Measurements from ENCODE around the gene ZDHHC4. TPM values are rescaled to one million over a fixed set of nuclear protein-coding genes. Genes with fewer than 3 reads are reported as not detected.

Gene ZDHHC4
- total and polyA plus RNA-seq, 9 of the 15 experiments (the other 6 are each of a cell fraction or from before 2014, with no cell fraction given), result 33.4 to 106 (median 58.3) TPM

- no peak for TF ChIP-seq SFPQ (IDR thresholded peaks at IDR 0.05; ENCODE audit: low read depth, low read length)
- TF ChIP-seq ZNF830 (CRISPR knock-in tag; IDR thresholded peaks at IDR 0.05), result no peak
- peak; percentile 90 for TF ChIP-seq SIN3B (IDR thresholded peaks at IDR 0.05; ENCODE audit: low read depth)
- TF ChIP-seq STAG1 (CRISPR knock-in tag; IDR thresholded peaks at IDR 0.05; ENCODE audit: borderline replicate concordance), result no peak
- TF ChIP-seq CTBP1 (IDR thresholded peaks at IDR 0.05; ENCODE audit: borderline replicate concordance), result peak; percentile 99
- TF ChIP-seq ZNF551 (CRISPR knock-in tag; IDR thresholded peaks at IDR 0.05), result no peak
- TF ChIP-seq HDAC3 (IDR thresholded peaks at IDR 0.05; ENCODE audit: borderline replicate concordance, partially characterized antibody), result no peak
- no peak for TF ChIP-seq ZNF507 (tag; conservative IDR thresholded peaks at IDR 0.05)
- no peak for TF ChIP-seq MBD2 (IDR thresholded peaks at IDR 0.05; ENCODE audit: borderline replicate concordance, low read depth)
- TF ChIP-seq BCLAF1 (IDR thresholded peaks at IDR 0.05; ENCODE audit: borderline replicate concordance in 1 of 2, control insufficient read depth in 1 of 2, low read depth in 2 of 2, low read length in 1 of 2), result 0 out of 4 replicates have a peak, but pooled peaks of 1 of the 2 experiments have one; percentile 74
- no peak for TF ChIP-seq PHB2 (IDR thresholded peaks at IDR 0.05; ENCODE audit: low read depth)
- no peak for TF ChIP-seq ZC3H11A (IDR thresholded peaks at IDR 0.05; ENCODE audit: low read depth, low read length)
- TF ChIP-seq ZNF75A (CRISPR knock-in tag; IDR thresholded peaks at IDR 0.05), result 0 out of 2 replicates have a peak, but pooled peaks have one; percentile 39
- TF ChIP-seq USF1 (CRISPR knock-in tag; IDR thresholded peaks at IDR 0.05), result no peak
- TF ChIP-seq RBM17 (IDR thresholded peaks at IDR 0.05; ENCODE audit: borderline replicate concordance, low read depth, low read length), result no peak
- peak; percentile 44; the same call in 1 of the 2 replicates for TF ChIP-seq GTF2F1 (IDR thresholded peaks at IDR 0.05; ENCODE audit: low read depth, low read length)
- TF ChIP-seq PTBP1 (IDR thresholded peaks at IDR 0.05; ENCODE audit: low read depth, low read length), result no peak
- TF ChIP-seq JUND (IDR thresholded peaks at IDR 0.05; ENCODE audit: borderline replicate concordance, low read depth, low read length), result no peak
- TF ChIP-seq JUND (tag; IDR thresholded peaks at IDR 0.05; ENCODE audit: borderline replicate concordance, low read depth, low read length), result no peak
- no peak for TF ChIP-seq ZNF707 (CRISPR knock-in tag; conservative IDR thresholded peaks at IDR 0.05)
- no peak for TF ChIP-seq ESRRB (CRISPR knock-in tag; IDR thresholded peaks at IDR 0.05; ENCODE audit: borderline replicate concordance)
- TF ChIP-seq BACH1 (tag; IDR thresholded peaks at IDR 0.05), result no peak
- TF ChIP-seq FOXK1 (CRISPR knock-in tag; IDR thresholded peaks at IDR 0.05; ENCODE audit: borderline replicate concordance), result no peak
Measured at GRCh38 chr7:6589829-6590644, 12.8 kb downstream of the ZDHHC4 start, which contains the start of gene INTS15 (continued).
